Measurements from ENCODE around the gene ZNF609. TPM values are rescaled to one million over a fixed set of nuclear protein-coding genes. Genes with fewer than 3 reads are reported as not detected.

ZNF609 gene
- total and polyA plus RNA-seq, 2 donors: 15.0 to 23.7 TPM

- WGBS: 59% methylated on average over 3 of the region's 3 CpGs
- Histone ChIP-seq H3K27ac (ENCODE audit: low read depth) (no peak overlapping the region), H3K4me1 (ENCODE audit: insufficient read depth) (peaks cover 5% of the 10 kb centered on the region), H3K36me3 (ENCODE audit: insufficient read depth) (no peaks in the 10 kb centered on the region), H3K4me3 (ENCODE audit: low read depth, low read length) (no peak overlapping the region)
- DNase-seq (ENCODE audit: extremely low spot score): no peak
These were observed 237.6 kb downstream of the ZNF609 start for GRCh38 chr15:64697911-64698369.

GRCh38 chr15:64698823-64699222, 238.4 kb downstream of the ZNF609 start:
- H3K27ac ChIP-seq (ENCODE audit: low read depth): no peak overlapping the region
- H3K4me3 ChIP-seq (ENCODE audit: low read depth, low read length): no peak overlapping the region
- no peak for DNase-seq (ENCODE audit: extremely low spot score)
- H3K36me3 ChIP-seq (ENCODE audit: insufficient read depth): no peaks in the 10 kb centered on the region
- peaks cover 5% of the 10 kb centered on the region for H3K4me1 ChIP-seq (ENCODE audit: insufficient read depth)

GRCh38 chr15:64699751-64700388, 239.5 kb downstream of the ZNF609 start:
- no peak for DNase-seq (ENCODE audit: extremely low spot score)
- no peak overlapping the region for H3K4me3 ChIP-seq (ENCODE audit: low read depth, low read length)
- no peak overlapping the region for H3K27ac ChIP-seq (ENCODE audit: low read depth)
- peaks cover 5% of the 10 kb centered on the region for H3K4me1 ChIP-seq (ENCODE audit: insufficient read depth)
- no peaks in the 10 kb centered on the region for H3K36me3 ChIP-seq (ENCODE audit: insufficient read depth)
- WGBS: 16% methylated on average over 7 of the region's 7 CpGs

- no peaks in the 10 kb centered on the region for H3K36me3 ChIP-seq (ENCODE audit: insufficient read depth)
- DNase-seq (ENCODE audit: extremely low spot score): no peak
- H3K27ac ChIP-seq (ENCODE audit: low read depth): no peak overlapping the region
- 49% methylated on average over 3 of the region's 3 CpGs for WGBS
- no peak overlapping the region for H3K4me3 ChIP-seq (ENCODE audit: low read depth, low read length)
- peaks cover 5% of the 10 kb centered on the region for H3K4me1 ChIP-seq (ENCODE audit: insufficient read depth)
These were observed 240.7 kb downstream of the ZNF609 start for GRCh38 chr15:64701051-64701450.

GRCh38 chr15:64701482-64702184, 241.3 kb downstream of the ZNF609 start:
- peak overlapping the region; percentile 84 for H3K4me3 ChIP-seq (ENCODE audit: low read depth, low read length)
- WGBS: 22% methylated on average over 5 of the region's 5 CpGs
- H3K27ac ChIP-seq (ENCODE audit: low read depth): no peak overlapping the region
- no peak for DNase-seq (ENCODE audit: extremely low spot score)
- no peaks in the 10 kb centered on the region for H3K36me3 ChIP-seq (ENCODE audit: insufficient read depth)
- H3K4me1 ChIP-seq (ENCODE audit: insufficient read depth): peaks cover 5% of the 10 kb centered on the region

- DNase-seq (ENCODE audit: extremely low spot score): peak; percentile 91
- Histone ChIP-seq H3K4me1 (ENCODE audit: insufficient read depth) (peaks cover 5% of the 10 kb centered on the region), H3K36me3 (ENCODE audit: insufficient read depth) (no peaks in the 10 kb centered on the region), H3K4me3 (ENCODE audit: low read depth, low read length) (peak overlapping the region; percentile 84), H3K27ac (ENCODE audit: low read depth) (peak overlapping the region; percentile 94)
- WGBS: under 1% methylated on average over 60 of the region's 62 CpGs
These were observed 242.6 kb downstream of the ZNF609 start for GRCh38 chr15:64702816-64703631.

- no peak for DNase-seq (ENCODE audit: extremely low spot score)
- 44% methylated on average over 7 of the region's 7 CpGs for WGBS
- peak overlapping the region; percentile 83 for H3K27ac ChIP-seq (ENCODE audit: low read depth)
These were observed 243.2 kb downstream of the ZNF609 start for GRCh38 chr15:64703632-64703959.

GRCh38 chr15:64705006-64705405, 244.6 kb downstream of the ZNF609 start:
- DNase-seq (ENCODE audit: extremely low spot score): no peak
- WGBS: 86% methylated on average over 3 of the region's 3 CpGs
- Histone ChIP-seq H3K36me3 (ENCODE audit: insufficient read depth) (no peaks in the 10 kb centered on the region), H3K4me1 (ENCODE audit: insufficient read depth) (peaks cover under 1% of the 10 kb centered on the region), H3K27ac (ENCODE audit: low read depth) (no peak overlapping the region), H3K4me3 (ENCODE audit: low read depth, low read length) (no peak overlapping the region)

More at GRCh38 chr15:64703632-64703959, 243.2 kb downstream of the ZNF609 start:
- Histone ChIP-seq H3K36me3 (ENCODE audit: insufficient read depth) (no peaks in the 10 kb centered on the region), H3K4me1 (ENCODE audit: insufficient read depth) (peaks cover 5% of the 10 kb centered on the region), H3K4me3 (ENCODE audit: low read depth, low read length) (peak overlapping the region; percentile 84)

GRCh38 chr15:64706011-64706911, 245.9 kb downstream of the ZNF609 start:
- WGBS: 90% methylated on average over 10 of the region's 10 CpGs
- DNase-seq (ENCODE audit: extremely low spot score): no peak
- H3K4me1 ChIP-seq (ENCODE audit: insufficient read depth): no peaks in the 10 kb centered on the region
- H3K4me3 ChIP-seq (ENCODE audit: low read depth, low read length): no peak overlapping the region
- H3K36me3 ChIP-seq (ENCODE audit: insufficient read depth): no peaks in the 10 kb centered on the region
- H3K27ac ChIP-seq (ENCODE audit: low read depth): no peak overlapping the region

GRCh38 chr15:64710676-64711428, 250.5 kb downstream of the ZNF609 start:
- H3K27ac ChIP-seq (ENCODE audit: low read depth): no peak overlapping the region
- 93% methylated on average over 7 of the region's 7 CpGs for WGBS
- no peaks in the 10 kb centered on the region for H3K36me3 ChIP-seq (ENCODE audit: insufficient read depth)

GRCh38 chr15:64712353-64712752, 252.0 kb downstream of the ZNF609 start:
- Histone ChIP-seq H3K27ac (ENCODE audit: low read depth) (no peak overlapping the region), H3K4me1 (ENCODE audit: insufficient read depth) (no peaks in the 10 kb centered on the region), H3K36me3 (ENCODE audit: insufficient read depth) (no peaks in the 10 kb centered on the region), H3K4me3 (ENCODE audit: low read depth, low read length) (no peak overlapping the region)
- DNase-seq (ENCODE audit: extremely low spot score): no peak
- WGBS: 83% methylated on average over 2 of the region's 2 CpGs

More at GRCh38 chr15:64710676-64711428, 250.5 kb downstream of the ZNF609 start:
- Histone ChIP-seq H3K4me1 (ENCODE audit: insufficient read depth) (no peaks in the 10 kb centered on the region), H3K4me3 (ENCODE audit: low read depth, low read length) (no peak overlapping the region)
- DNase-seq (ENCODE audit: extremely low spot score): no peak

- Histone ChIP-seq H3K36me3 (ENCODE audit: insufficient read depth) (no peaks in the 10 kb centered on the region), H3K4me3 (ENCODE audit: low read depth, low read length) (no peak overlapping the region), H3K4me1 (ENCODE audit: insufficient read depth) (no peaks in the 10 kb centered on the region), H3K27ac (ENCODE audit: low read depth) (no peak overlapping the region)
- WGBS: 86% methylated on average over 6 of the region's 6 CpGs
- DNase-seq (ENCODE audit: extremely low spot score): no peak
These were observed 253.2 kb downstream of the ZNF609 start for GRCh38 chr15:64713592-64713991.
